ENCODE data around the gene FOXD3.

DNA sequence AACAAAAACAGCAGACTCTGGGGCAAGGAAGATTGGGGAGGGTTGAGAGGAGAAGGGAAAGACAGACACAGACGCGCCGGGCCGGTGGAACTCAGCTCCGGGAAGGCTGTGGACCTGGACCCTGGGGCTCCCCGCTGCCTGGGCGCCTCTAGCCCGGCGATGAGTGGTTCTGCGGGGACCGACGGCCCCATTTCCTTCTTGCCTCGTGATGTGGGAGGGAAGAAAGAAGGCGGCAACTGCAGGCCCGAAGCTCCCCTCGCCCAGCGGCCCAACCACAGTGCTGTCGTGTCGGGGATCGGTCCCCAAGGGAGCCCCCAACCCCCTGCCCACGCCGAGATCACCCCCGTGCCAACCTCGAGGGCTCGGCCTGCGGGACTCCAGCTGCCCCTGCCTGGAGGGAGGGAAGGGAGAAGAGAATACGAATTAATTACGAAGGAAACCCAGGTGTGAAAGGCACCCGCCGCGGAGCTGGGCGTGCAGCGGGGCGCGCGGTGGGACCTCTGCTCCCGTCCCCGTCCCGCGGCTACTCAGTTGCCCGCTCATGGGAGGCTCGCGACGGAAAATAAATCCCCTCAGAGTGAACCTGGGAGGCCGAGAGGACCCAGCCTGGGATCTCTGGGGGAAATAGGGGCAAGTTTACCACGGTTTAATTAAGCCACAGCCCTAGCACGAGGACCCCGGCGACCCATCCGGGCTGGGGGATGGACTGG, 7.4 kb downstream of the FOXD3 start:
- TF ChIP-seq POLR2A (IDR thresholded peaks at IDR 0.05): no peak
- TF ChIP-seq, protein P1, sequence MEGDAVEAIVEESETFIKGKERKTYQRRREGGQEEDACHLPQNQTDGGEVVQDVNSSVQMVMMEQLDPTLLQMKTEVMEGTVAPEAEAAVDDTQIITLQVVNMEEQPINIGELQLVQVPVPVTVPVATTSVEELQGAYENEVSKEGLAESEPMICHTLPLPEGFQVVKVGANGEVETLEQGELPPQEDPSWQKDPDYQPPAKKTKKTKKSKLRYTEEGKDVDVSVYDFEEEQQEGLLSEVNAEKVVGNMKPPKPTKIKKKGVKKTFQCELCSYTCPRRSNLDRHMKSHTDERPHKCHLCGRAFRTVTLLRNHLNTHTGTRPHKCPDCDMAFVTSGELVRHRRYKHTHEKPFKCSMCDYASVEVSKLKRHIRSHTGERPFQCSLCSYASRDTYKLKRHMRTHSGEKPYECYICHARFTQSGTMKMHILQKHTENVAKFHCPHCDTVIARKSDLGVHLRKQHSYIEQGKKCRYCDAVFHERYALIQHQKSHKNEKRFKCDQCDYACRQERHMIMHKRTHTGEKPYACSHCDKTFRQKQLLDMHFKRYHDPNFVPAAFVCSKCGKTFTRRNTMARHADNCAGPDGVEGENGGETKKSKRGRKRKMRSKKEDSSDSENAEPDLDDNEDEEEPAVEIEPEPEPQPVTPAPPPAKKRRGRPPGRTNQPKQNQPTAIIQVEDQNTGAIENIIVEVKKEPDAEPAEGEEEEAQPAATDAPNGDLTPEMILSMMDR (IDR thresholded peaks at IDR 0.05): no peak
